ENCODE measurements around the gene XIRP1.

- TF ChIP-seq CTCF (IDR thresholded peaks at IDR 0.05) = no peak
- TF ChIP-seq POLR2AphosphoS5 (IDR thresholded peaks at IDR 0.05; ENCODE audit: insufficient read depth in 1 of 2, low read depth in 1 of 2) = no peak
Measured at GRCh38 chr3:39191773-39192172, 622 bp downstream of the XIRP1 start.
